Mesenteric fat pad (tissue), 1 donor: ENCODE data around the gene UBR1. TPM values are rescaled to one million over a fixed set of nuclear protein-coding genes. Genes with fewer than 3 reads are reported as not detected.
"Not testable (repeated sequence)": the region's sequence is repeated elsewhere in the genome, so short reads cannot be mapped to it uniquely, and the experiment has no call there.

Experiments used
- DNase-seq: peaks from one replicate; pipeline ENCODE4 v3.0.0-alpha.2; 2020; ENCODE audit warnings: low spot score
- total RNA-seq: library from RNA; stranded (reverse); fragmentation: NEBNext Ultra II Directional; extraction: Animal tissue kit (Norgen Biotek cat#: 25700); gene quantifications from one replicate; pipeline ENCODE4 v1.2.1, GENCODE V29; 2021
- donor health status: DM: yes; HTN: yes; CAD: no.

UBR1 gene
- total RNA-seq, 1 donor from 2014 or later = 40.2 TPM

GRCh38 chr15:42979113-42979512, 126.7 kb downstream of the UBR1 start:
- DNase-seq = not testable (repeated sequence)

- DNase-seq = no peak
Measured at GRCh38 chr15:42974202-42974862, 131.5 kb downstream of the UBR1 start.

GRCh38 chr15:42973114-42973513, 132.7 kb downstream of the UBR1 start:
- no peak for DNase-seq

- no peak for DNase-seq
Measured at GRCh38 chr15:42971830-42972229, 134.0 kb downstream of the UBR1 start.

- no peak for DNase-seq
Measured at GRCh38 chr15:42964476-42964875, 141.4 kb downstream of the UBR1 start.

- DNase-seq = no peak
Measured at GRCh38 chr15:42955518-42955917, 150.3 kb downstream of the UBR1 start.

GRCh38 chr15:42954291-42954690, 151.5 kb downstream of the UBR1 start:
- no peak for DNase-seq

GRCh38 chr15:42948898-42949297, 156.9 kb downstream of the UBR1 start:
- DNase-seq = not testable (repeated sequence)

GRCh38 chr15:42940527-42940926, 165.3 kb downstream of the UBR1 start:
- no peak for DNase-seq

- no peak for DNase-seq
Measured at GRCh38 chr15:42939841-42940240, 166.0 kb downstream of the UBR1 start.

GRCh38 chr15:42937143-42937542, 168.7 kb downstream of the UBR1 start:
- no peak for DNase-seq

- DNase-seq = no peak
Measured at GRCh38 chr15:42933886-42934667, 171.8 kb downstream of the UBR1 start.

GRCh38 chr15:42932833-42933515, 172.9 kb downstream of the UBR1 start:
- DNase-seq = no peak

- no peak for DNase-seq
Measured at GRCh38 chr15:42931702-42932486, 173.9 kb downstream of the UBR1 start.

GRCh38 chr15:42929306-42929848, 176.5 kb downstream of the UBR1 start:
- DNase-seq = no peak

GRCh38 chr15:42921342-42921731, 184.5 kb downstream of the UBR1 start:
- DNase-seq = no peak

- peak; percentile 99 for DNase-seq
Measured at GRCh38 chr15:42920519-42921341, 185.1 kb downstream of the UBR1 start, which contains the start of gene TTBK2. Gene TTBK2, minus strand, starts transcription at chr15:42920778. Its CDS starts 42,161 bp downstream, at chr15:42878617.

GRCh38 chr15:42919799-42920518, 185.9 kb downstream of the UBR1 start:
- DNase-seq = no peak

GRCh38 chr15:42919308-42919707, 186.5 kb downstream of the UBR1 start:
- no peak for DNase-seq
